HG02759 (cell line): ENCODE measurements around the gene METTL3.
A peak's percentile ranks its signal among the peaks of the same experiment; 100 is the strongest.

Experiments
- ATAC-seq: cut with Tn5 transposase; IDR thresholded peaks from one replicate; pipeline ENCODE4 v1.9.1; 2021; ENCODE audit warnings: mild to moderate bottlenecking, moderate library complexity; ENCODE audit not compliant: unreplicated experiment

Gene METTL3

DNA sequence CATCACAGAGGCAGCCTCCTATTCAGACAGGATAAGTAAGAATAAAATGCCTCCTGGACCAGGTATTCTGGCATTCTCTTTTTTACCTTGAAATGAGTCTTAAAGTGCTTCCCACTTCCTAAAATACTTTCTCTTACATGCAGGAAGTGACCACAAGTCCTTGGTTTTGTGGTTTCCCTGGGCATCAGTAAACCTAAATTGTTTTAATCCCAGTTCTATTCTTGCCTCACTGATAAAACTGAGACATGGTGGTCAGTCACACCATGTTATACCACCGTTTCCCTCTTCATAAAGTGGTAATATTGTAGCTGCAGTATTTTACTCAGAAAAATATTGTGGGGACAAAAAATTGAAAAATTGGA is 16.2 kb upstream of the METTL3 start:
- no peak for ATAC-seq

DNA sequence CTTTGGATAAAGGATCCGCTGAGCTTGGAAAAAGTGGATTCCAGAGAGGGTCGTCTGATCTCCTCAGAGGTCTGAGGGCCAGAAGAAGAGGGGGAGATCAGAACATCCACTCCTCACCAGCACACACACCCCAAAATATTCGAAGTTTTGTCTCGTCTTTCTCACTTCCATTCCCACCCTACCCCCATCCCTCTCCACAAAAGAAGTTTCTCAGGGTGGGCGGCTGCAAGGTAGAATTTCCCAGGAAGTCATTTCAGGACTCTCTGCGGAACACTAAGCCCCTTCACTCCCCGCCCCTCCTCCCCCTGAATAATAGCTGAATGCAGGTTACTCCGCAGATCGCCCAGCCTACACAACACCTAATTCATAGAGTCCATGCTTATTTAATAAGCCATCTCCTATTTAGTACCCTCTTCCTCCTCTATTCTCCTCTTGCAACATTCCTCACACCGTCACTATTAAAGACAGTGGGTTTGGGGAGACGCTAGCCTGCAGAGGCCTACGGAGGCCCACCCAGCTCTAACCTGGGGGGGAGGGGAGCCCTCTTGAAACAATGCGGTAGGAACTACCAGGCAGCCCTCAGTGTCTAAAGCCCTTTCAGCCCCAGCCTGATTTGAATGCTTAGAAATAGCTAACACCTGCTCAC is 15.7 kb upstream of the METTL3 start:
- no peak for ATAC-seq

DNA sequence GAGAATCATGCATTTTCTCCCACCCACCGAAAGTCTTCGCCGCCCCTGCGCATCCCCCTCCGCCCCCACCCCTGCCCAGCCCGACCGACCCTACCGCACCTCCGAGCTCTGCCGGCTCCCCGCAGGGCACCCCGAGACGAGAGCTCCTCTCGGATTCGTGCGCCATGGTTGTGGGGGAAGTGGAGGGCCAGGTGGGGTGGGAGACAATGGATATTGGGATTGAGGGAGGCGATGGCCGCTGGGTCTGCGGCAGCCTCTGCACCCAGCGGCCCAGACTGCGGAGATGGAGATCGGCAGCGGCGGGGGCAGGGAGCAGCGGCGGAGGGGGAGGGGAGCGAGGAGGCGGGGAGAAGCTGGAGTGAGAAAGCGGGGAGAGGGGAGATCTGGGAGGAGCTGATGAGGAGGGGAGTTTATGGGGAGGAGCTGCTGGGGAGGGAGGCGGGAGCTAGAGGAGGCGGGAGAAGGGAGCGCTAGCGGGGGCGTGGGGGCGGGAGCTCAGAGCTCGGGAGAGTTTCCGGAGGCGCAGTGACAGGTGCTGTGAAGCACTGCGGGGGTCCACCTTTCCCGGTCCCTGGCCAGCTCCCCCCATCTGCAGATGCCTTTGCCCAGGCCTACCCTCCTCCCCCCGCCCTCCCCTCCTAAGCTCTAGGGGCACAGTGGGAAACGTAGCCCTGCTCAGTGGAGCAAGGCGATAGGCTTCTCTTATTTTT is 15.0 kb upstream of the METTL3 start, which contains the start of gene SALL2:
TSS of gene SALL2 (minus strand) at position 385 of the 710 bp plus-strand sequence. CDS start at position 166, 219 bp downstream.
- ATAC-seq: peak; percentile 66

DNA sequence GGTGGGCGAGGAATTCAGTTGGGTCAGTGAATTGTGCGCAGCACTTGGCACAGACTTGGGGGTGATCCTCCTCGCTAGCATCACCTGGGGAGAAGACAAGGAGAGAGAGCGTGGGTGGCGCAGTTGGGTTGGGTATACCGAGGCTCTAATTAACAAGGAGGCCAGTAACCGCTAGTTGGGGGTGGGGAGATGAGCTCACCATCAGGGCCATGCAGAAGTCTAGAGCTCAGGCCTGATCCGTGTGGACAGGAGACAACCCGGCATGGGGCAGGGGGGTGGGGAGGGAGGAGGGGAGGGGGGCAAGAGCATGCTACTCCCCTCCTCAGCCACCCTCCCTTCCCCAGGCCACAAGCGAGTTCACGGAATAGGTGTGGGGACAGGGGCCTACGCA is 14.4 kb upstream of the METTL3 start:
- ATAC-seq: no peak

DNA sequence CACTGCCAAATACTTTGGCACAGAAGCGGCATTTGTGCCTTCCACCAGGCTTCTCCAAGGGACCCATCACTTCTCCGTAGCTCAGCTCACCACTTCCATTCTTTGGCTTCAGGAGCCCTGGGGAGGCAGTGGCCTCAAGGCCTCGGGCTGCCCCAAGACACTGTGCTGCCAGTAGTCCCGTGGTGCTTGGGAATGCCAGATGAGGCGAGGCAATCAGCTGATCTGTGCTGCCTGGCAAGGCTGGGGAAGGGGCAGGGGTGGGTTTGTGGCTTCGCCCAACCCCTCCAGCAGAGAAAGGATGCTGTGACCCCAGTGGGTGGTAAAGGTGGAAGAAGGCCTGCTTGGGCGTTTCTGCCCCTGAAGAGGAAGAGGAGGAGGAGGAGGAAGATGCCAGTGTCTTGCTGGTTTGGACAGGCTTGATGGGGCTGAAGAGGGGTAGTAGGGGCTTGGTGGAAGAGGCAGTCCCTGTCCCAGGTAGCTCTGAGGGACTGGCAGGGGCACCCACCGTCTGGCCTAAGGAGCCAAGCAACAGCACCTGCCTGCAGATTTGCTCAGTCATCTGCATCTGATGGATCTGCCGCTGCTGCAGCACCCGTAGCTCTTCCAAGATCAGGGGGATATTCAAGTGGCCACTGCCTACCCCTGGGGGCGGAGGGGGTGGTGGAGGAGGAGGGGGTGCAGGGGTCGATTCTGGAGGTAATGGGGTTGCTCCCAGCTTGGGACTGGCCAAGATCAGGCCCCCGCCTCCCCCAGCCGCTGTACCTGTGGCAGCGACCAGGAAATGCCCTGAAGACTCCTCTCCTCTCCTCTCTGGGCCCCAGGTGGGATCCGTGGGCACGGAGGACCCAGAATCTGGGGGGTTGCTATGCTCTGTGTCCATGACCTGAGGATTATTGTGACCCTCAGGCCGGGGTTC is 13.7 kb upstream of the METTL3 start:
- ATAC-seq: no peak

DNA sequence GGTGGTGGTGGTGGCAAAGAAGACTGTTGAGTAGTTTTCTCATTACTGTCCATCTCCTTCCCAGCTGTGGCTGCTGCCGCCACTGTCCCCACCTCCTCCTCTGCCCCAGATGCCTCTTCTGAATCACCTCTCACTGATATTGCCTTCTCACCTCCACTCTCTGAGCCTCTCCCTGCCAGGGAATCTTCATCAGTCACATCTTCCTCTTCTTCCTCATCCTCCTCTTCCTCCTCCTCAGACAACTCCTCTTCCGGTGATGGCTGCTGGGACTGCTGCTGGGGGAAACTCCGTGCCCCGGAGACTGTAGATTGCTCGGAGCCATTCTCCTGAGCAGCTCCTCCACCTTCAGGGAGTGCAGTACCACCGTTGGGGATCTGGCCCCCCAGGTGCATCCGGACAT is 12.1 kb upstream of the METTL3 start:
- no peak for ATAC-seq

DNA sequence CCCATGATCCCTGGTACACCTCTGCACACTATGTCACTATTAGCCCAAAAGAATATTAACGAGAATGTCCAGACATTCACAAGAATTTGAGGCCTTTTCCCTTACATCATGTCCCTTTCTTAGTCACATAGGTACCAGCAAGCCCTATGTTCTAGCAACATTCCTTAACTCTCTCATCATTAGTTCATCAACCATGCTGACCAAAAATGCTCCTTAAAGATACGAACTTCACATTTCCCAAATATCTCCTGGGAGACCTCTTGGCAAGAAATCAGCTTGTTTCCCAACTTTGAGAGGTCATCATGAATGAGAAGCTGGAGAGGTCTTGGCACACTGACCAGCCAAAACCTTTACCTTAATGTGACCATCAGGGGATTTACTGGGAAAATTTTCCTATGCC is 10.4 kb upstream of the METTL3 start:
- no peak for ATAC-seq

DNA sequence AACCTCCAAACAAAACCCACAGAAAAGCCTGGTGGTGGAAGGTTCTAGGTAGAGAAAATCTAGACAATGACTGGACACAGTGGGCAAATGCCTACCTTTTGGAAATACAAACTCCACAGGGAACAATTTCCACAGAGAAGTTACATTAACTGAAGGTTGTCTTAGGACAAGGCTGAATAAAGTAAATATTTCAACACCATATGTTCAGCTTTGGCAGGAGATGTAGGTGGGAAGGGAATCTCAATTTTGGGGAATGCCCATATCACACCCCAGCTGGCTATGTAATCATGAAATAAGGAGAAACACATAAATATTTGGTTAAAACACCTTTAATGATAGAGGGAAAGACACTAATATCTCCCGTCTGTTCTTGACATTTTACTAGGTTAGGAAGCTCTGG is 9.6 kb upstream of the METTL3 start:
- no peak for ATAC-seq

DNA sequence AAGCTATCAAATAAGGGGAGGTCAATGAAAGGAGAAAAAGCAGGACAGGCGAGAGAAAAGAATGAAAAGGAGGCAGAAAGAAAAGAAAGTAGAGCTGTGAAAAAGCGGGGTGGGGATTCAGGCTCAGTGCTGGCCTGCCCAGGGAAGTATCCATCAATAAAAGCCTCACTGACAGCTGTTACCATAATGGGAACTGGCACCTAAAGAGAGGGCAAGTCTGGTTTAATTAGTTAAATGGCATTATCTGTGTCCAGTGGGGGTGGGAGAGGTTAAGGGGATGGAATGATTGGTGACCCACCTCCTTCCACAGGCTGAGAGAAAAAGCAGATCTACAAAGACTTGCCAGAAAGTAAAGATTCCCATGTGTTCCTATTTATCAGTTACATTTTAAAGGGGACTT is 7.6 kb upstream of the METTL3 start:
- ATAC-seq: no peak

DNA sequence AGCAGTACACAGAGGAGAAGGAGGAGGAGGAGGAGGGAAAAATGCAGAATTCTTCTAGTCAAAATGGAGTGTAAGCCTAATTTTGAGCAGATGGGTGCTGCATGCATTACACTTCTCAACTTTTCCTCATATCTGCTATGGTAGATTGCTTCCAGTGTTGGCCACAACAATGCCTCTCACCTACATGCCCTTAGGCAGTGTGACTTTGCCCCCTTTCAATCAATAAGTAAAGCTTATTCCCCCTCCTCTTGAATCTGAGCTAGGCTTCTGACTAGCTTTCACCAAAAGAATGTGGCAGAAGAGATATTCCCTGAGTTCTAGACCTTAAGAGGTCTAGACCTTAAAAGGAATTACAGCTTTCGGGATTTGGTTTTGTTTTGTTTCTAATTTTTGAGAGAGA is 3.2 kb upstream of the METTL3 start:
- no peak for ATAC-seq

DNA sequence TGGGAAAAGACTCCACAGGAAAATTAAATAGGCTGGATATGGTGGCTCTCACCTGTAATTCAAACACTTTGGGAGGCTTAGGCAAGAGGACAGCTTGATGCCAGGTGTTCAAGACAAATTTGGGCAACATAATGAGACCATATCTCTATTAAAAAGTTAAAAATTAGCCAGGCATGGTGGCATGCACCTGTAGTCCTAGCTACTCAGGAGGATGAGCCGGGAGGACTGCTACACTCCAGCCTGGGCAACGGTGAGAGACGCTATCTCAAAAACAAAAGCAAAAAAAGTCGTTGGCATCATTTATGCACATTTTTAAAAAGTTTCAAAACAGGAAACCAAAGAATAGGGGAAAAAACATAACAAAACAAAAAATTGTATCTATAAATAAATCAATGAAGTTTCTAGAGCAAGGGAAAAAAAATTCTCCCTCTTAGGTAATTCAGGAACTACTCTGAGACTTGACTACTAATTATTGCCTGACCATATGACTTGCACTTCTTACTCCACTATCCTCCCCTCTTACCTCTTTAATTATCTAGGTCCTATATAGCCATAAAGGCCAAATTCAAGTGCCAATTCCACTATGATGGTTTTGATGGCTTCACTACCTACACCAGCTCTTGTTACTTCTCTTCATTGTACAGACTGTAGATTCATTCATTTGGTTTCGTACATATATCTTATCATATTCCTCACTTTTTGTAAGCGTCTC is 1.6 kb downstream of the METTL3 start:
- ATAC-seq: no peak

DNA sequence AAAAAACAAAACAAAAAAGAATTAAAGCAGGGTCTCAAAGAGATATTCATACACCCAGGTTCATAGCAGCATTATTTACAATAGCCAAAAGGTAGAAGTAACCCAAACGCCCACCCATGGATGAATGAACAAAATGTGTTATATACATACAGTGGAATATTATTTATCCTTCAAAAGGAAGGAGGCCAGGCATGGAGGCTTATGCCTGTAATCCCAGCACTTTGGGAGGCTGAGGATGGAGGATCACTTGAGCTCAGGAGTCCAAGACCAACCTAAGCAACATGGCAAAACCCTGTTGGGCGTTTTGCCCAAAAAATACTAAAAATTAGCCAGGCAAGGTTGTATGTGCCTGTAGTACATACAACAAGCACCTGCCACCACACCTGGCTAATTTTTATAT is 4.6 kb downstream of the METTL3 start:
- no peak for ATAC-seq

DNA sequence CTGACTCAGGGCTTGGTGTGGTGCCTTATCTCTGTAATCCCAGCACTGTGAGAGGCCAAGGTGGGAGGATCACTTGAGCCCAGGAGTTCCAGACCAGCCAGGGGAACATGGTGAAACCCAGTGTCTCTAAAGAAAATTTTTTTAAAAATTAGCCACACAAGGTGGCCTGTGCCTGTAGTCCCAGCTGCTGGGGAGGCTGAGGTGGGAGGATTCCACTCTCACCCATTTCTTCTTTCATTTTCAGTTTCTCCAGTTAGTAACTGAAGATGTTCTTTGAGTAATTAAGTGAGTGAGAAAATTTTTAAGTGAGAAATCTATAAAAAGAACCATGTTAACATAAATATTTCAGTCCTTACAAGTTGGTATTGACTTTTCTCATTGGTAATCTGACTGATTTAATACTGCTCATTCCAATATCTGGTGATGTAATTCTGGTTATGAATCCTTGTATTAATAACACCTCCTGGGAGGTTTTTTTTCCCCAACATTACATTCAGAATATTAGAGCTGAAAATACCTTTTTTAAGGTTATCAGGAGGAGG is 6.1 kb downstream of the METTL3 start:
- peak; percentile 88 for ATAC-seq

DNA sequence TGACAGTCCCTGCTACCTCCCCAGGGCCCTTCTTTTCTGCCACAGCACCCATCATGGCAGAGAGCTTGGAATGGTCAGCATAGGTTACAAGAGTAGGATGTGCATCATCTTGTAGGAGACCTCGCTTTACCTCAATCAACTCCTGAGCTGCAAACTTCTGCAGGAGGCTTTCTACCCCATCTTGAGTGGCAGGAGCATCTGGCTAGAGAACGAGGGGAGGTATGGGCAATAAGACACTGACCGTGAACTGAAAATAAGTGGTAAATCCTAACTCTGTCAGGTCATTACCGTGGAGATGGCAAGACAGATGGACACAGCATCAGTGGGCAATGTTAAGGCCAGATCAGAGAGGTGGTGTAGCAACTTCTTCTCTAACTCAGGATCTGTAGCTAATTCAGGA is 7.8 kb downstream of the METTL3 start:
- no peak for ATAC-seq

DNA sequence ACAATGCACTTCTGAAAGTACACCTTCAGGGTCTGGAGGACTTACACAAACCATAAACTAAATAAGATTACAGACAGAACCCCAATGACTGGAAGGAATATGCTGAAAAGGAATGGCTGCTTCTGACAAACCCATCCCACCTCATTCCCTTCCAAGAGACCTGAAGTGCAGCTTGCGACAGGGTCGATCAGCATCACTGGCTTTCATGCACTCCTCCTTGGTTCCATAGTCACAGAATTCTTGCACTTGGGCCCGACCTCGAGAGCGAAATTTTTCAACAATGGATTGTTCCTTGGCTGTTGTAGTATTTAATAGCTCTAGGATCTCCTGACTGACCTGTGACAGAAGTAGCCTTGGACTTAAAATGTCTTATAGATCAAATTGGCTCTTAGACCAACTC is 9.6 kb downstream of the METTL3 start:
- ATAC-seq: no peak

DNA sequence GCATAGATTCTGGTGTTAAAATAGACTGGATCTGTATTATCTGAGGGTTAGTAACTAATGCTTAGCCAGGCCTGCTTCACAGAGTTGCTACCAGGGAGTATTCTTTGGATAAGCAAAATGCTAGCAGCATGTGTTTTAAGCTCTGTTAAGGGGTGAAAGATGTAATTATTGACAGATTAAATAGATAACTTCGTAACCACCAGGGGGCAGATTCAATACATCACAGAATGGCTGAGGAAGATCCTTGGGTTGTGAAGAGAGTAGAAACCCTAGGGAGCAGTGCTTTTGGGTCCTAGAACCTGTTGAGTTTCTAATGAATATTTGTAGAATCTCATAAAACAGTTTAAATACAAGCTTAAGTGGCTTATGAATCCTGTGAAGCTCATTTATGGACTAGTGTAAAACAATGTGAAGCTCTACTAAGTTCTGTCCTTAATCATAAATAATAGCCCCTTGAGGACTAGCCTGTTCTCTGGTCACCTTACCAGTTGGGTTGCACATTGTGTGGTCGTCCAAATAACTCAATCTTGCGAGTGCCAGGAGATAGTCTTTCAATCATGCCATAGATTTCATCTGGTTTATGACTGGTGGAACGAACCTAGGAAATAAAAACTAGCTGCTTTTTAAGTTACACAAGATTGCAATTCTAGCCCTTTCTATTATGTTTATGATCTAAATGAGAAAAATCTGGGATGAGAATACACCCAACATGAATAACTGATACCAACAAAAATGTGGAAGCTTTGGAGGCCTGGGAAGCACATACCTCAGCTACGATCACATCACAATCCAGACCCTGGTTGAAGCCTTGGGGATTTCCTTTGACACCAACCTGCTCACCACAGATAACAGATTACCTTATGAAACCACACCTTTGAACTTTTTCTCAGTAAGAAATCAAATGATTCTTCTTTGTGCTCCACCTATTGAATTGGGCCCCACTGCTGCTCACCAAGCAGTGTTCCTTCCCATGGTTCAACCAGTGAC is 12.3 kb downstream of the METTL3 start:
- peak; percentile 52 for ATAC-seq

DNA sequence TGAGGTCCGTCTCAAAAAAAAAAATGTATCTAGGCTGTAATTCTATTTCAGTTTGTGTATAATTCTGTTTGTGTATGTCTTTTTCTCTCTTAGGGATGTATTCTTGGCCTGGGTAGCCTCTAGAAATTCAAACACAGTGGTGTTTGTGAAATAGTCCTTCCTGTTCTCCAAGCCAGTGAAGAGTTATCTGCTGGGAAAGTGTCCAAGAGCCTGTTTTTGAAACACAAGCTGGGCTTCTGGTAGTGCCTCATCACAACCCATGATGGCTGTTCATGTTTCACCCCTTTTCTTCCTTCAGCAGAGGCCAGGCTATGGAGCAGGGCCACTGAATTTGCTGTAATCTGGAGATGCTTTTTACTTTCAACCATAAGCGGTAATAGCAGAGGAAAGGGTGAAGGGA is 14.7 kb downstream of the METTL3 start:
- no peak for ATAC-seq

DNA sequence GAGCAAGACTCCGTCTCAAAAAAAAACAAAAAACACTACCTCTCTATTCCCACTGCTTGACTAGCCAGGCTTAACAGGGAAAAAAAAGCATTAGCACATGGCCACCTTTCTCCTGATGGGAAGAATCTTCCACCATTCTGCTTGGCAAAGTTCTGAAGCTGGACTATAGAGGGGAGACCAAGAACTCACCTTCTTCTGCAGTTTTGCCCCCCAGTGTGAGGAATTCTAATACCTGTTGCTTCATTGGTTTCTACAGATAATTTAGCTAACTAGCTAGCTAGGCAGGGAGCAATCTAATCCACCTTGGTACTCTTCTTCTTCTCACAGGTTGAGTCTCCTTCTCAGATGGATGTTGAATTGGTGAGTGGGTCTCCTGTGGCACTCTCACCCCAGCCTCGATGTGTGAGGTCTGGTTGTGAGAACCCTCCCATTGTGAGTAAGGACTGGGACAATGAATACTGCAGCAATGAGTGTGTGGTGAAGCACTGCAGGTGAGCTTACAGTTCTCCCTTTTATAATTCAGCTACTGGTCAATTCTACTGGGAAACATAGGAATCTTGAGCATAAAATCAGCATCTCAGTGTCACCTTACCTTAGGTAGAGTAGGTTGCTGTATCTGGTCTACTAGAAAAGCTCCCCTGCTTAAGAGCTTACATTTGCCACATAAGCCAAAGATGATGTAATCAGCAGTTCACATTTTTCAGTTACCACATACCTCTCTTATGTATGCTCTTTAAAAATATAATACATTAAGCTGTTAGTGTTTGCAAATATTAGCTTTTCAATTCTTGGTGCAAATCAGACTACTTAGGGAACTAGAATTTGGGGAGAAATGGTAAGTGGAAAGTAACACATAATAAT is 16.0 kb downstream of the METTL3 start:
- no peak for ATAC-seq

DNA sequence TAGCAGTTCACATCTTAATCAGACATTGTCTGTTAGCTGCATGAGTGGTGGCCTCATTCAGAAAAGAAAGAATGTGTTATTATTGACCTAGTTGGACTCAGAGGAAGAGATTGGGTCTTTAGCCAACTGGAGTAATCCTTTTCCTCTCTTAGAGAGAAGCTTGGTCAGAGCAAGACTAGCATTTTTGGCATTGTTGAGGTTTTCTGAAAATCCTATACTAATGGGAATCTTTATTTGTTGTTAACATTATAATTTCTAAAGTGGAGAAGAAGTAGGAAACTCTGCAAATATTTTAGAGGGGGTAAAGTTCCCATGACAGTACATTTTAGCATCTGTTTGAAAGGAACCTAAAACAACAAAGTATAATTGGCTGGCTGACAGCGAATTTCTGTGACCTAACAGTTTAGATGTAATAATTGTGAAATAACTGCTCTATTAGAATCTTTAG is 24.5 kb downstream of the METTL3 start:
- ATAC-seq: no peak
